Effector memory CD8-positive, alpha-beta T cell (primary cell): ENCODE results near the gene CEBPG.

ENCODE experiments used
- ATAC-seq: fragments of 150-1000 bp; cut with Tn5 transposase; replicated peaks from 2 replicates; pipeline ENCODE4 v1.10.0; 2021; ENCODE audit warnings: mild to moderate bottlenecking, moderate library complexity
- DNase-seq, 3 experiments: peaks; one replicate each; pipeline ENCODE4 v3.0.0; 2021
- H3K27ac Mint-ChIP-seq, 2 donors: one replicate each; pipeline ENCODE4 v1.8.0; 2022; ENCODE audit warnings: mild to moderate bottlenecking in 2 of 2, mixed read lengths in 2 of 2, moderate library complexity in 2 of 2
- H3K27me3 Mint-ChIP-seq, 2 donors: one replicate each; pipeline ENCODE4 v1.8.0; 2022; ENCODE audit warnings: mixed read lengths in 2 of 2
- H3K36me3 Mint-ChIP-seq: one replicate; pipeline ENCODE4 v1.8.0; 2022; ENCODE audit warnings: mild to moderate bottlenecking, moderate library complexity, mixed read lengths; ENCODE audit not compliant: insufficient read depth
- H3K4me1 Mint-ChIP-seq, 2 donors: one replicate each; pipeline ENCODE4 v1.8.0; 2022; ENCODE audit warnings: low read depth in 2 of 2, mixed read lengths in 2 of 2
- H3K4me3 Mint-ChIP-seq, 2 donors: one replicate each; pipeline ENCODE4 v1.8.0; 2022; ENCODE audit warnings: mild to moderate bottlenecking in 2 of 2, mixed read lengths in 2 of 2, moderate library complexity in 2 of 2
- H3K9me3 Mint-ChIP-seq, 2 donors: one replicate each; pipeline ENCODE4 v1.8.0; 2022; ENCODE audit warnings: mixed read lengths in 2 of 2

Gene CEBPG

DNA sequence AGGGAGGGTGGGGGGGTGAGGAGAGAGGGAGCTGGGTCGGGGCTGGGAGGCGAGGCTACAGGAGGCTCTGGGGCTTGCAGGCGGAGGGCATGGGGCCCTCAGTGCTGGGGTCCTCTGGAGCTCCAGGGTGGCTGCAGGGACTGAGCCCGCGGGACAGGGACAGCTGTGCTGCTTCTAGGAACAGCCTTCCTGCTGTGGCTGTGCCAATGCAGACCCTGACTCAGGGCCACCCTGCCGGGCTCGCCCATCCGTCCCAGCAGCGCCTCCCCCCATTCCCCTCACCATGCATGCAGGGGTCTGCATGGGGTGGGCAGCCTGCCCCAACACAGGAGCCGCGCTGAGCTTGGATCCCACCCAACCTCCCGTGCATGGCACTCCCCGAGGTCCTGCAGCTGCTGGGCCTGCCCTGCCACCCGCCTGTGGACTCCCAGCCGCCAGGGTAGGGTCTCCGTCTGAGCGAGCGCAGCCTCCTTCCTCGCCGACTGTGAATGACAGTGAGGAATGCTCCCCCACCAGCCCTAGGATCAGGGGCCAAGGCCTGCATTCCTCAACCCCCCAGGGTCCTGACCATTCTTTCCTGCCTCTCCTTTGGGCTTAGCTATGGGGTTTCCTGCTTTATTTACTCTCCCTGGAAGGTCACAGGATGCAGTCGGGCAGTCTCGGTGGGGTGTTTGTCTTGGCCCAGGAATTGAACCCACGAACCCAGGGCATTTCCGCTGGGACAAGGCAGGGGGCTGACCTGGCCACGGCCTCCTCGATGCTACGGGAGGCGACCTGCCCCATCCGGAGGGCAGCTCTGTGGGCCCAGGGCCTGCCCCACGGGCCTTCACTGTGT is 23.4 kb downstream of the CEBPG start:
- Mint-ChIP-seq H3K4me1 (peaks cover 6 to 11% of the 10 kb centered on the region in 2 donors), H3K27me3 (no peaks in the 10 kb centered on the region)
- DNase-seq, result no peak

DNA sequence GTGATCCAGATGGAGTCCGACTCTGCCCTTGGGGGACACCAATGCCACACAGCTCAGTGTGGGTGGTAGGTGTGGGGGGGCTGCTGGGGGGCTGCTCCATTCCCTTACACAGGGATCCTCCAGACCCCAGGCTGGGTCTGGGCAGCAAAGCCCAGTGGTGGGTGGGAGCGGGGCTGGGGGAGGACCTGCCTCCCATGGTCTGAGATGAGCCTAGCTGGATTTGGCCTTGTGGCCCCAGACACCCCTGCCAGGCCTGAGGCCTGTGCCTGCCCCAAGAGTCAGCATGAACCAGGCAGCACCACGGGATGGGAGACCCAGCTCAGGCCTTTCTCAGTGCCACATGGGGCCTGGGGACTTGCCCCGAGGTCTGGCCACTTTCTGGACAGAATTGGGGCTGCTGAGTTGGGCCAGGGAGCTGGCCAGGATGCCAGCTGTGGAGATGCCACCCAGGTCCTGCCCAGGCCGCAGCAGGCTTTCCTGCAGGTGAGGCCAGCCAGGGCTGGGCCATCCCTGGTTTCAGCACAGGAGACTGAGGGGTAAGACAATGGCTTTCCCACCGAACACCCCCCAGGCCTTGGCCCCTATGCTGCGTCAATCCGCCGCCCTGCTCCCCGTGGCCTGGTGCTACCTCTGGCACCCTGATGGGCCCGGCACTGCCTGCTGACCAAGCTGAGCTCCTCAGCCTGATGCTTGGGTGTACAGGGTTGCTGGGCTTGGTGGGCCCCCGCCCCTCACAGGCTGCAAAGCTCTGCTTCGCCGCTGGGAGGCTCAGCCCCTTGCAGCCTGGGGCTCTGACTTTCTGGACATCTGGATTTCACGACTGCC is 24.2 kb downstream of the CEBPG start:
- H3K27me3 Mint-ChIP-seq, result no peaks in the 10 kb centered on the region
- H3K27ac Mint-ChIP-seq, result peak overlapping the region in 1 of 2 donors; percentile 49
- no peaks in the 10 kb centered on the region for H3K9me3 Mint-ChIP-seq
- ATAC-seq, result no peak
- H3K4me3 Mint-ChIP-seq, result no peak overlapping the region
- H3K4me1 Mint-ChIP-seq, result peaks cover 6 to 11% of the 10 kb centered on the region in 2 donors
- DNase-seq, result no peak
- no peaks in the 10 kb centered on the region for H3K36me3 Mint-ChIP-seq

More for the DNA sequence above, 23.4 kb downstream of the CEBPG start:
- Mint-ChIP-seq H3K36me3 (no peaks in the 10 kb centered on the region), H3K4me3 (peak overlapping the region in 1 of 2 donors; percentile 27), H3K9me3 (no peaks in the 10 kb centered on the region), H3K27ac (no peak overlapping the region)
- no peak for ATAC-seq

DNA sequence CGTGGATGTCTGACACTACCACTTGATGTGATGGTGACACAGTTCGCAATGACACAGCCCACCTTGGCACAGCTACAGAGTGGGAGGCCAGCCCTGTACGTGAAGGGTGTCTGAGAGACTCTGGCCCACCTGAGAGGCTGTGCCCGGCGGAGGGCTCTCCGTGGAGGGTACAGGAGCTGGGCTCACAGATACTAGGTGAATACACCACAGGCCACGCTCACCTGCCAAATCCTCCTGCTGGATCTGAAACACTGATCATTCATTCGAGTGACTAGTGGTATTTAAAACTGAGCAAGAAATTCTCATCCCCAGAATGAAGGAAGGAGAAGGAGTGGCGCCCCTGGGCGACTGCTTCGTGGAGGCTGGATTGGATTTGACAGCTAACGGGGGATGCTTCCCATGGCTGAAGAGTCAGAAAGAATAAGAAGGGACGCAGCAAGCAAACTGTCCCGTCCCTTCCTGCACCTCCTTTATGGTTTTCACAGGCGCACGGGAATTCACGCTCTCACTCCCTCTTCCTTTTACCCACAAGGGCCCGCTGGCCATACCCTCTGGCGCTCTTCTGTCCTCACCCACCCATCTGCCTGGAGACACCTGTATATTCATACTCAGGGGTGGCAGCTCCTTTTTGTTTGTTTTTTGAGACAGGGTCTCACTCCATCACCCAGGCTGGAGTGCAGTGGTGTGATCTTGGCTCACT is 25.0 kb downstream of the CEBPG start:
- Mint-ChIP-seq H3K4me3 (no peak overlapping the region), H3K27ac (peak overlapping the region in 1 of 2 donors; percentile 49)
- no peak for DNase-seq

DNA sequence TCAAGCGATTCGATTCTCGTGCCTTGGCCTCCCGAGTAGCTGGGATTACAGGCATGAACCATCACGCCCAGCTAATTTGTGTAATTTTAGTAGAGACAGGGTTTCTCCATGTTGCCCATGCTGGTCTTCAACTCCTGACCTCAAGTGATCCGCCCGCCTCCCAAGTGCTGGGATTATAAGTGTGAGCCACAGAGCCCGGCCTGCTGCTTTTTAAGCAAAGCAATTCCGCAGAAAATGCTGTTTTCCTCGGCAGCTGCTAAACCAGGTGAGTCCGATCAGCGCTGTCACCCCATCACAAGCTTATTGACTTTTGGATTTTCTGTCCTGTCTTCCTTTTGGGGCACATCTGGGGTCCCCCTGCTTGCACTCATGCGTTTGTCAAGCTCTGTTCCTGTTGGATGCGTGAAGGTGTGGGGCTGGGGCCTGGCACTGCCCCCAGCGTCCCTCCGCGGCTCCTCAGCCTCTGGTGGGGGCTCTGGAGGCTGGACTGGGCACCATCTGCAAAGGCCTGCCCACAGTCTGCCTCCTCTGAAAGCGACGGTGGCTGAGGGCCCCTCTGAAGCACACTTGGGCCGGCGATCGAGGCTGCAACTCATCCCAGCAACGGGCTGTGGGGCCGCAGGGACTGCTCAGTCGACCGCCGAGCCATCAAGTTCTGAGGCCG is 25.7 kb downstream of the CEBPG start:
- ATAC-seq, result no peak
- Mint-ChIP-seq H3K9me3 (no peaks in the 10 kb centered on the region), H3K36me3 (no peaks in the 10 kb centered on the region), H3K27ac (peak overlapping the region in 1 of 2 donors; percentile 49), H3K4me1 (peaks cover 6 to 9% of the 10 kb centered on the region in 2 donors), H3K4me3 (no peak overlapping the region), H3K27me3 (no peaks in the 10 kb centered on the region)
- DNase-seq, result no peak

More for the DNA sequence above, 25.0 kb downstream of the CEBPG start:
- Mint-ChIP-seq H3K9me3 (no peaks in the 10 kb centered on the region), H3K36me3 (no peaks in the 10 kb centered on the region), H3K27me3 (no peaks in the 10 kb centered on the region), H3K4me1 (peaks cover 6 to 11% of the 10 kb centered on the region in 2 donors)
- ATAC-seq, result no peak

DNA sequence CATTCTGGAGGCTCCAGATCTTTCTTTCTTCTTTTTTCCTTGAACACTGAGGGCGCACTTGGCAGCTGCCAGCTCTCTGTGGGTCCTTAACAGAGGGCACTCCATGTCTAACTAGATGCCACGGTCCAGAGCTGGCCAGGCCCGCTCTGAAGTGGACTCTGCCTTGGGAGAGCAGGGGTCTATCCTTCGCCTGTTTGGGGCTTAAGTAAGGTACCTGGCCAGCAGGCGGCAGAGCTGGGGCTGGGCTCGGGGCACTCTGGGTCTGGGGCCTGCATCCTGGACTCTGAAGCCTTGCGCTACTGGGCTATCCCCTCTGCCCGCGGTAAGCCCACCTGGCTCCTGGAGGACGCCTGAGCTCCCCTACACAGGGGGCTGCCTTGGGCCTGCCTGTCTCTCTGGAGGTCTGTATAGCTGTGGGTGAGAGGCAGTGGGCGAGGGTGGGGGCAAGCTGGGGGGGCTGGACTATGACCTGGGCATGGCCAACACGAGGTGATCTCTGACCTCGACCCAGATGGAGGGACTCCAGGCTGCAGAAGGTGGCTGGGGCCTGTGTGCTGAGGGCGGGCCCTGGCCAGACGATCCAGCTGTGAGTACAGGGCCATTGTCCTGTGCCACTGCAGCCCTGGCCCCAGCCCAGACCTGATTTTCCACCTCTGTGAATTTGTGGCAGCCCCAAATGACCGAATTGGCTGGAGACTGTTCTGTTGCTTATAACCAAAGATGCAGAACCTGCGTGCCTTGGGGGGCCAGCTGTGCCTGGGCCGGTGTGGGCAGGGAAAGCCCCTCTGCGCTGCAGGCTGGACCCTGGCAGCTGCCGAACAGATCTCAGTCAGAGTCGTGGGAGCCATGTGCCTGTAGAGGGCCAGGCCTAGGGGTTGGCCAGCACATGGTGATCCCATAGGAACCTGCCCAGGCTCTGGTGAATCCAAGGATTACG is 26.5 kb downstream of the CEBPG start:
- Mint-ChIP-seq H3K9me3 (no peaks in the 10 kb centered on the region), H3K36me3 (no peaks in the 10 kb centered on the region), H3K27ac (peak overlapping the region in 1 of 2 donors; percentile 49), H3K4me1 (peaks cover 3 to 6% of the 10 kb centered on the region in 2 donors), H3K27me3 (no peaks in the 10 kb centered on the region), H3K4me3 (no peak overlapping the region)
- DNase-seq (no peak), ATAC-seq (no peak)

DNA sequence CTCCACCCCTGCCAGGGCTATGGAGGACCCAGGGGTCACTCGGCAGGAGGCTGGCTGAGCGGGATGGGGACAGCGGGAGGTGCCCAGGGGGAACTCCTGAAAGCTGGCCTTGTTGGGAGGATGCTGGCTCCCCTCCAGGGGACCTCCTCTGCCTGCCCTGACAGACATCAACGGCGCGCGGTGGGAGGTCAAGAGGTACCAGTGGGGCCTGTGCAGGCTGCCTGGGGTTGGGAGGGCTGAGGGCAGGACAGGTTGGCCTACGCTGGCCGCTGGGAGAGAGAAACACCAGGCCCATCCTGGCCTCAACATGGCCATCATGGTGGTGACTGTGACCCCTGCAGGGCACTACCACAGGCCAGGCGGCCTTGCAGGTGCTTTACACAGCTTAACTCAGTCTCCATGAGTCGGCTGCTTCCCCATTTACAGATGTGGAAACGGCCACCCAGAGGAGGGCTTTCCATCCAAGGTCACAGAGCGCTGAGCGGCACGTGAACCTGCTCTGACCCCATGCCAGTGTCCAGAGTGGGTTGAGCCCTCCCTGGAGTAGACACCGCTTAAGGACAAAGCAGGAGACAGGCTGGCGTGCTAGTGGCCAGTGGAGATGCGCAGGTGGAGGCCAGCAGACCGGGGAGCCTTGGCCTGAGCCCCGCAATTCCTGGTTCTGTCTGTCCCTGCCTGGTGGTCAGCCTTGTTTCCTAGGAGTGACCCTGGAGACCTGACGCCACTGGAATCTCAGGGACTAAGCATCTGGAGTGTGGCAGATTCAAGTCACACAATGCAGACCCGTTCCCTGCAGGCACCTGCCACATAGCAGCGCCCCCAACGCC is 27.6 kb downstream of the CEBPG start:
- no peaks in the 10 kb centered on the region for H3K27me3 Mint-ChIP-seq
- H3K36me3 Mint-ChIP-seq, result no peaks in the 10 kb centered on the region
- ATAC-seq, result no peak
- DNase-seq, result no peak
- peaks cover 0 to 3% of the 10 kb centered on the region in 2 donors for H3K4me1 Mint-ChIP-seq
- peak overlapping the region in 1 of 2 donors; percentile 49 for H3K27ac Mint-ChIP-seq
- H3K4me3 Mint-ChIP-seq, result no peak overlapping the region
- no peaks in the 10 kb centered on the region for H3K9me3 Mint-ChIP-seq

DNA sequence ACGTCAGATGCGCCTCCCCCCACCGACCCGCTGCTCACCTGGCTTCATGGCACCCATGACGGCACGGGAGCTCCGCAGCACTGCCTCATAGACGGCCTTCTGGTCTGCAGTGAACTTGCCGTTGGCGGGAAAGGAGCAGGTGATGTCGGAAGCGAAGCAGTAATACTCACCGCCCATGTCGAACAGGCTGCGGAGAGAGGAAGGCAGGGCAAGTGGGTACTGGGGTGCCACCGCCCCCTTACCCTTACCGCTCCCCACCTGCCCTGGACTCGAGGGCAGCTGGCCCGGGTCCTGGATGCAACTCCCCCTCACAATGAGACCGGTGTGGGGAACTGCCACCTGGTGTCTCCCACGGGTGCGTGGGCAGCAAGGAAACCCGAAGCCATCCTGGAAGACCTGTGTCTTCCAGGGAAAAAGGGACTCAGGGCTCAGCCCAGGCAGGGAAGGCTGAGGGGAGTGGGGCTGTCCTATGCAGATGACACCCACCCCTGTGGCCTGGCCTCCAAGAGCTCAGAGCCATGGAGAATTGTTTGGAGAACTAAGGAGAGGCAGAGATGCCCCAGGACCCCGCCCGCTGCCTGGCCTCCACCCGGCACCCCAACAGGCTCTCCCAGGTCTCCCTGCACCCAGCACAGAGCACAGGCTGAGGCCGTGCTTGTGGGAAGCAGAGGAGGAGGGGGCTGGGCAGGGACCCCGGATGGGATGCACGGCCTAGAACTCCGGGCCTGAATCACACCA is 28.3 kb downstream of the CEBPG start:
- Mint-ChIP-seq H3K27ac (no peak overlapping the region), H3K4me1 (peaks cover 0 to 1% of the 10 kb centered on the region in 2 donors), H3K36me3 (no peaks in the 10 kb centered on the region), H3K27me3 (no peaks in the 10 kb centered on the region), H3K9me3 (no peaks in the 10 kb centered on the region), H3K4me3 (no peak overlapping the region)
- DNase-seq (no peak), ATAC-seq (no peak)

DNA sequence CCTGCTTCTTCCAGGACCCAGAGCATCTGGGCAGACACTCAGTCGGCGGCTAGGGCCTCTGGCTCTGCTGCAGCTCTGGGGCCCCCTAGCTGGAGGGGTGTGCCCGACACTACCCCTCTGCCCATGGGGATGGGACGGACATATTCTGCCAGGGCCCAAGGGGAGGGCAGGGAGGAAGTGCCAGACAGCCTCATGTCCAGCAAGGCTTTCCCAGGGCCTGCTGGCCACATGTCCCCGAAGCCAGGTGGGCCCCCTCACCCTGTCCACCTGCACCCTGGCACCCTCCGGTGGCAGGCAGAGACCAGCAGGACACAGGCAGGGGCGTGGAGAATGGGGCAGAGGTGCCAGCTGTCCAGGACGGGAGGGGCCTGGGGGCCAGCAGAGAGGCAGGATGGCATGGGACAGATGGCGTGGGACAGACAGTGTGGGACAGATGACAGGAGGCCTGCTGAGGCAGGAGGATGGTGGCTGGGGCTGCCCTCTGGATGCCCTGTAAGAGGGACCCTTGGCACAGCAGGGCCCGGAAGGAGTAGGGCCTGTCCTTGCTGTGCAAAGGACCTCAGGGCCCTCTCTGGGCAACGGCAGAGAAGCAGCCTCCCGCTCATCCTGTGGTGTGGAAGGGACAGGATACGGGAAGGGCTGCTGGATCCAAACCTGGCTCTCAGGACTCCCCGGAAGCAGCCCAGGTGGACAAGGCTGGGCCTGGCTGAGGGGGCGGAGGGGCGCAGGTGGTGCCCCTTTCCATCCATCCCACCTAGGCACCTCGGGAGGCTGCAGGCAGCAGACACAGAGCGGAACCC is 29.1 kb downstream of the CEBPG start:
- peaks cover 0 to 1% of the 10 kb centered on the region in 2 donors for H3K4me1 Mint-ChIP-seq
- no peaks in the 10 kb centered on the region for H3K36me3 Mint-ChIP-seq
- no peaks in the 10 kb centered on the region for H3K27me3 Mint-ChIP-seq
- no peak overlapping the region for H3K27ac Mint-ChIP-seq
- DNase-seq (no peak), ATAC-seq (no peak)
- H3K9me3 Mint-ChIP-seq, result no peaks in the 10 kb centered on the region
- H3K4me3 Mint-ChIP-seq, result no peak overlapping the region

DNA sequence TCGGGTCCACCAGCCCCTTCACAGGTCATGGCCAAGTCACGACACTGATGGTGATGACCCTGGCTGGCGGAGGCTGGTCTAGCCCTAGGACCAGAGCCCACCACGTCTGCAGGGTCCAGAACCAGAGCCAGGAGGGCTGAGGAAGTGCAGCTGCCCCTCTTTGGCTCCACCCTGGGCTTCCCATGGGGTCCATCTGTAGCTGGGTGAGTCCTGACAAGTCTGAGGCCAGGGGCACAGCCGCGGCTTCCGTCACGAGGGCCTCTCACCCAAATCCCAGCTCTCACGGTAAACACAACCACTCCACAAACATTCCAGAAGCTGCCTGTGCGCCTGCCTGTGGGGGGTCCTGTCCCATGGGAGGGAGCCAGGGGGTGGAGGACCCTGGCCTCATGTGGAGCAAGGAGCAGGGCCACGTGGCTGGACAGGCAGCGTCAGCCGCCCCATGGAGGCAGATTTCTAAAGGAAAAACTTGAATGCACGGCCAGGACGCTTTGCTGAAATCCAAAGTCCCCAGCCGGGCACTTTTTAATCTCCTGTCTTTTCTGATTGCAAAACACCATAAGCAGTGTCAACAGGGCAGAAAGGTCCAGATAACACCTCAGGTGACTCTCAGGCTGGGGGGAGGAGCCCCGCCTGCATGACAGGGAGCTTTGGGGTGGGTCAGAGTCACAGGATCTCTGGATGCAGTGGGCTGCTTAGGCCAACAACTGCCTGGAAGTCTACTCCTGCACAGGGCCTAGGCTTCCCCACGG is 29.9 kb downstream of the CEBPG start:
- ATAC-seq, result no peak
- Mint-ChIP-seq H3K9me3 (no peaks in the 10 kb centered on the region), H3K27ac (no peak overlapping the region), H3K4me3 (no peak overlapping the region), H3K36me3 (no peaks in the 10 kb centered on the region), H3K4me1 (peaks cover 0 to 1% of the 10 kb centered on the region in 2 donors), H3K27me3 (no peaks in the 10 kb centered on the region)
- DNase-seq, result no peak

DNA sequence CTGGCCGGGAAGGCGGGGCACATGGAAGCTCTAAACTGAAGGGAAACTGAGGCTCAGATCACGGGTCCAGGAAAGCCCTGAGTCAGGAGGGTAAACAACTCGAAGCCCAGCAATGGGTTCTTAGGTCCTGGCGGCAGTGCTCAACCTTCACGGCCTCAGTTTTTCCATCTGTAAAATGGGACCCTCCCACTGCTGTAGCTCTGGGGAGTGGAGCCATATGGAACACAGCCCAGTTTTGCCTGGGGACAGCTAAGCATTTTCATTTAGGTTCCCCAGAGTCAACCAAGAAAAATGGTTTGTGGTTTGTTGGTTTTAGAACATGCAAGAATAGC is 30.4 kb downstream of the CEBPG start:
- Mint-ChIP-seq H3K36me3 (no peaks in the 10 kb centered on the region), H3K9me3 (no peaks in the 10 kb centered on the region), H3K27me3 (no peaks in the 10 kb centered on the region), H3K27ac (no peak overlapping the region), H3K4me3 (no peak overlapping the region), H3K4me1 (peaks cover 0 to 1% of the 10 kb centered on the region in 2 donors)
- DNase-seq, result no peak
- ATAC-seq, result no peak
